Measurements from ENCODE around the gene TLE1.

TLE1 gene

DNA sequence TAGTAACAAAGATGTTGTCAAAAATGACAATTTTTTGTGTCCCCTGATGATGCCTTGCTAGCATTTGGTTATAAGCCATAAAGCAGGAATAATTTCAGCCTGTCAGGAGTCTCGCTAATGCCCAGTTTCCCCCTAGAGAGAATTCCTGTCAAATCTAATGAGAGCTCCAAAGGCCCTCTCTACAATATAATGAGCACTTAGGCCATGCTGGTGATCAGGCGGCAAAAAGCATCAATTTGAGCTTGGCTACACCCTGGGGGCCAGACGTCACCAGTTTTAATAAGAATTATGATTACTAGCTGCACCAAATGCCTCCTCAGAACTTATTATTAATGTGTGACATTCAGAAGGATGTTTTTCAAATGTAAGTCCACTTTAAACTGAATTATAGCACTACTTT, 6.1 kb downstream of the TLE1 start:
- TF ChIP-seq, protein P1, sequence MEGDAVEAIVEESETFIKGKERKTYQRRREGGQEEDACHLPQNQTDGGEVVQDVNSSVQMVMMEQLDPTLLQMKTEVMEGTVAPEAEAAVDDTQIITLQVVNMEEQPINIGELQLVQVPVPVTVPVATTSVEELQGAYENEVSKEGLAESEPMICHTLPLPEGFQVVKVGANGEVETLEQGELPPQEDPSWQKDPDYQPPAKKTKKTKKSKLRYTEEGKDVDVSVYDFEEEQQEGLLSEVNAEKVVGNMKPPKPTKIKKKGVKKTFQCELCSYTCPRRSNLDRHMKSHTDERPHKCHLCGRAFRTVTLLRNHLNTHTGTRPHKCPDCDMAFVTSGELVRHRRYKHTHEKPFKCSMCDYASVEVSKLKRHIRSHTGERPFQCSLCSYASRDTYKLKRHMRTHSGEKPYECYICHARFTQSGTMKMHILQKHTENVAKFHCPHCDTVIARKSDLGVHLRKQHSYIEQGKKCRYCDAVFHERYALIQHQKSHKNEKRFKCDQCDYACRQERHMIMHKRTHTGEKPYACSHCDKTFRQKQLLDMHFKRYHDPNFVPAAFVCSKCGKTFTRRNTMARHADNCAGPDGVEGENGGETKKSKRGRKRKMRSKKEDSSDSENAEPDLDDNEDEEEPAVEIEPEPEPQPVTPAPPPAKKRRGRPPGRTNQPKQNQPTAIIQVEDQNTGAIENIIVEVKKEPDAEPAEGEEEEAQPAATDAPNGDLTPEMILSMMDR (IDR thresholded peaks at IDR 0.05; ENCODE audit: low read depth, low read length) = no peak
- TF ChIP-seq MYC (IDR thresholded peaks at IDR 0.05; ENCODE audit: low read depth, low read length) = no peak
- TF ChIP-seq, protein P2, sequence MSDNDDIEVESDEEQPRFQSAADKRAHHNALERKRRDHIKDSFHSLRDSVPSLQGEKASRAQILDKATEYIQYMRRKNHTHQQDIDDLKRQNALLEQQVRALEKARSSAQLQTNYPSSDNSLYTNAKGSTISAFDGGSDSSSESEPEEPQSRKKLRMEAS (IDR thresholded peaks at IDR 0.05; ENCODE audit: low read depth, low read length) = no peak
- no peak for TF ChIP-seq POLR2A (IDR thresholded peaks at IDR 0.05; ENCODE audit: extremely low read depth, insufficient read length)
- no peak overlapping the region for H3K4me3 ChIP-seq (ENCODE audit: low read depth, low read length)
- no peak for DNase-seq (ENCODE audit: low read depth)

DNA sequence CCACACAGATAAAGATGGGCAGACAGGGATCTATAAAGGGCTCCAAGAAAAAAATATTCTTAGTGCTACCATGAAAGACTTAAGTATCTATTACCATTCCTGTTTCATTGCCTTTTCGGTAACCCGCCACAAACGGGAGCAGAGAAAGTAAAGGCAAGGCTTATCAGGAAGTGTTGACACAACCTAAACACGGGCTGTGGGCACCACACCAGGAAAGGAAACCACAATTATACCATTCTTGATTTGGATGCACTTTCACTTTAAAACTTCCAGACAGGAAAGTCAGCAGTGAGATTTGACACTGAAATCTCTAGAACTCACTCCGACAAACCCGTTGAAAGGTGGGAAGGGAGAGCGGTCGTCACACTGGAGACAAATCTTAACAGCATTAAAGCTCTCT, 6.5 kb downstream of the TLE1 start:
- no peak overlapping the region for H3K4me3 ChIP-seq (ENCODE audit: low read depth, low read length)
- TF ChIP-seq, protein P1 (IDR thresholded peaks at IDR 0.05; ENCODE audit: low read depth, low read length) = no peak
- TF ChIP-seq, protein P2 (IDR thresholded peaks at IDR 0.05; ENCODE audit: low read depth, low read length) = no peak
- TF ChIP-seq POLR2A (IDR thresholded peaks at IDR 0.05; ENCODE audit: extremely low read depth, insufficient read length) (no peak), MYC (IDR thresholded peaks at IDR 0.05; ENCODE audit: low read depth, low read length) (no peak)
- DNase-seq (ENCODE audit: low read depth) = peak; percentile 13

DNA sequence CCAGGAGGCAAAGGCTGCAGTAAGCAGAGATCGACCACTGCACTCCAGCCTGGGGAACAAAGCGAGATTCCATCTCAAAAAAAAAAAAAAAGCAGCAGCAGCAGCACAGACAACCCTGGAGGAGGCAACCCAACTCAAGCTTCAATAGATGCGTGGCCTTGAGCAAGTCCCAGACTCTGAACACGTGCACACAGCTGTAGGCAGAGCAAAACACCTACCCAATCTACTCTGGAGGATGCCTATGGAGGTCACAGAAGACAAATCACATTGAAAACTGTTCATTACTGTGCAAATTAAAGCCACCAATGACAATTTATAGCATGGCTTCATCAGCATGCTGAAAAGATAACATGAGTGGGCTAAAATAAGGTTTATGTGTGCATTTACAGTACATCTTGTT, 7.2 kb downstream of the TLE1 start:
- TF ChIP-seq, protein P2 (IDR thresholded peaks at IDR 0.05; ENCODE audit: low read depth, low read length) = no peak
- DNase-seq (ENCODE audit: low read depth) = no peak
- no peak overlapping the region for H3K4me3 ChIP-seq (ENCODE audit: low read depth, low read length)

DNA sequence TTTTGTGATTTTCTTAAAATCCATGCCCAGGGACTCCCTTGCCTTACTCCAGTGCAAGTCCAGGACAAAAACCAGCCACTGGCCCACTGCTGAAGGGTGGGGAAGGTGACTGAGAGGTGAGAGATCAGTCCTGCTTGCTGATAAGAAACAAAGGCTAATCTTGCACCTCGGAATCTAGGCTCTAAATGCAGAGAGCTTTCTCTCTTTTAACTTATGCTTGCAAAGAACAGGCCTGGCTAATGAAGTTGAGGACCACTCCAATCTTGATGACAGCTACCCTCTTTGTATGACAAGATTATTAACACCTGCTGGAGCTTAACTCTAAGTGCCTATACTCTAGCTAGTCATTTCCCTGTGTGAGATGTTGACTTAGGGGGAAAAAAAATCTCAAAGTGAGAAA, 8.8 kb downstream of the TLE1 start:
- H3K4me3 ChIP-seq (ENCODE audit: low read depth, low read length) = no peak overlapping the region
- TF ChIP-seq POLR2A (IDR thresholded peaks at IDR 0.05; ENCODE audit: extremely low read depth, insufficient read length) (no peak), MYC (IDR thresholded peaks at IDR 0.05; ENCODE audit: low read depth, low read length) (no peak)
- TF ChIP-seq, protein P2 (IDR thresholded peaks at IDR 0.05; ENCODE audit: low read depth, low read length) = no peak
- TF ChIP-seq, protein P1 (IDR thresholded peaks at IDR 0.05; ENCODE audit: low read depth, low read length) = no peak
- DNase-seq (ENCODE audit: low read depth) = no peak

DNA sequence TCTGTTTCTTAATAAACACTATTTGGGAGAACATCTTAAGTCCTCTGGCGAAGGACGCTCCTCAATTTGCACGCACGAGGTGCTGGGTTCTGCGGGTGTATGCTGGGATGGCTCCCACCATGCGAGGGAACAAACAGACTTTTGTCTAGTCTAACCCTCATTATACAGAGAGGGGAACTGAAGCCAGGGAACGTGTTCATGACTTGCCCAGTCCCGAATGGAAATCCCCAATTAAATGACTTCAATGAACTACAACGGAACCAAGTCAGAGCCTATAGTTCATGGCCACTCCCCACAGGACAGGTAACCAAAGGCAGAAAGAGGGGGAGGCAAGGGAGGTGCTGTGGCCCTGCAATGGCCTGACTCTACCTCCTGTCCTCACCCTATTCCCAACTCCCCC, 9.3 kb downstream of the TLE1 start:
- TF ChIP-seq POLR2A (IDR thresholded peaks at IDR 0.05; ENCODE audit: extremely low read depth, insufficient read length) = no peak
- no peak for TF ChIP-seq MYC (IDR thresholded peaks at IDR 0.05; ENCODE audit: low read depth, low read length)
- TF ChIP-seq, protein P2 (IDR thresholded peaks at IDR 0.05; ENCODE audit: low read depth, low read length) = no peak
- TF ChIP-seq, protein P1 (IDR thresholded peaks at IDR 0.05; ENCODE audit: low read depth, low read length) = no peak
- no peak overlapping the region for H3K4me3 ChIP-seq (ENCODE audit: low read depth, low read length)
- DNase-seq (ENCODE audit: low read depth) = no peak

DNA sequence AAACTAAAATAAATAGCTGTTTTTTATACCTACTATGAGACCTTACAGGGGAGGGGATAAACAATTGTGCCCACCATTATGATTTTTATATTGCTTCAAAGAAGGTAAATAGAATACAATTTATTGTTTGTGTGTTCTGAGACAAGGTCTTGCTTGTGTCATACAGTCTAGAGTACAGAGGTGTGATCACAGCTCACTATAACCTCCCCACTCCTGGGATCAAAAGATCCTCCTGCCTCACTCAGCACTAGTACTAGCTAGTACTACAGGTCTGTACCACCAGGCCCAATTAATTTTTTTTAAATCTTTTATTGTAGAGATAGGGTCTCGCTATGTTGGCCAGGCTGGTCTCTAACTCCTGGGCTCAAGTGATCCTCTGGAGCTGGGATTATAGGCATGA, 11.3 kb downstream of the TLE1 start:
- no peak overlapping the region for H3K4me3 ChIP-seq (ENCODE audit: low read depth, low read length)
- DNase-seq (ENCODE audit: low read depth) = no peak
- no peak for TF ChIP-seq POLR2A (IDR thresholded peaks at IDR 0.05; ENCODE audit: extremely low read depth, insufficient read length)
- TF ChIP-seq, protein P1 (IDR thresholded peaks at IDR 0.05; ENCODE audit: low read depth, low read length) = no peak
- TF ChIP-seq, protein P2 (IDR thresholded peaks at IDR 0.05; ENCODE audit: low read depth, low read length) = no peak
- no peak for TF ChIP-seq MYC (IDR thresholded peaks at IDR 0.05; ENCODE audit: low read depth, low read length)

All from NB4 (cell line).